ENCODE measurements around the gene SLC7A5.

DNA sequence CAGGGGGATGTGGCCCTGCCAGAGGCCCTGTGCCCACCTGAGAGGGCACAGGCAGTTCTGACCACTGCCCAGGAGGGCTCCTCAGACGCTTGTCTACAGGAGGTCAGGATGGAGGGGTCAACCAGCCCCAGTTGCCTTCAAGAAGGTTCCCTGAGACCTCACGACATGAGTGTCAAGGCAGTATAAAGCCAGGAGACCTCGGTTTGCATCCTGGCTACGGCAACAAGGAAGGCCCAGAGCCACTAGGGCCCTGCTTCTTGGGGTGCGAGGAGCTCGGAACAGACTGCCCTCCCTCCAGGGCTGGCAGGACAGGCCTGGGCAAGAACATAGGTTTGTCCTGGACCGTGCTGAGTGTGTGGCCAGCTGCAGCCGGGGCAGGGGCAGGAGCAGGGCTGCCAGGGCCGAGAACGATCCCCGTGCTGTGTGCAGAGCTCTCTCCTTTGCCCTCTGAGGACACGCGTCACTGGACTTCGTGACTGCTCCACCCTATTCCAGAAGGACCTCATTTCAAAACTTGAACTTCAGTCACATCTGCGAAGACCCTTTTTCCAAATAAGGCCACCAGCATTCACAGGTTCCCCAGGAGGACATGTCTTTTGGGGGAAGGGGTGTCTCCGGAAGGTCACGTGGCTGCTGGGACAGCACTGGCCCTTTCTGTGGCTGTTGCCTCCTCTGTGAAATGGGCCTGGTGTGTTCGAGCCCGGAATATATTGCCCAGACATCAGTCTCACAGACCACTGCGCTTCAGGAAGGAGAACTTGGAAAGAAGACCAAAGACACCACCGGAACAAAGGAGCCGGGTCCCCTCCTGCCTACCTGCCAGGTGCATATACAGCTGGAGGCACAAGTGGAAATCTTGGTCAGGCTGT lies 27.7 kb downstream of the SLC7A5 start:
- TF ChIP-seq, protein P1, sequence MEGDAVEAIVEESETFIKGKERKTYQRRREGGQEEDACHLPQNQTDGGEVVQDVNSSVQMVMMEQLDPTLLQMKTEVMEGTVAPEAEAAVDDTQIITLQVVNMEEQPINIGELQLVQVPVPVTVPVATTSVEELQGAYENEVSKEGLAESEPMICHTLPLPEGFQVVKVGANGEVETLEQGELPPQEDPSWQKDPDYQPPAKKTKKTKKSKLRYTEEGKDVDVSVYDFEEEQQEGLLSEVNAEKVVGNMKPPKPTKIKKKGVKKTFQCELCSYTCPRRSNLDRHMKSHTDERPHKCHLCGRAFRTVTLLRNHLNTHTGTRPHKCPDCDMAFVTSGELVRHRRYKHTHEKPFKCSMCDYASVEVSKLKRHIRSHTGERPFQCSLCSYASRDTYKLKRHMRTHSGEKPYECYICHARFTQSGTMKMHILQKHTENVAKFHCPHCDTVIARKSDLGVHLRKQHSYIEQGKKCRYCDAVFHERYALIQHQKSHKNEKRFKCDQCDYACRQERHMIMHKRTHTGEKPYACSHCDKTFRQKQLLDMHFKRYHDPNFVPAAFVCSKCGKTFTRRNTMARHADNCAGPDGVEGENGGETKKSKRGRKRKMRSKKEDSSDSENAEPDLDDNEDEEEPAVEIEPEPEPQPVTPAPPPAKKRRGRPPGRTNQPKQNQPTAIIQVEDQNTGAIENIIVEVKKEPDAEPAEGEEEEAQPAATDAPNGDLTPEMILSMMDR (IDR thresholded peaks at IDR 0.05), result no peak
- TF ChIP-seq POLR2AphosphoS5 (IDR thresholded peaks at IDR 0.05) (no peak), POLR2A (IDR thresholded peaks at IDR 0.05) (no peak)
